Kidney (tissue), 14 donors: ENCODE data around the gene BOK. TPM values are rescaled to one million over a fixed set of nuclear protein-coding genes. Genes with fewer than 3 reads are reported as not detected.

Source experiments
- DNase-seq, 5 donors: peaks; one replicate each; pipeline ENCODE4 v3.0.0-alpha.2; 2013 to 2020
- FAIRE-seq: peaks from 2 replicates; lab custom pipeline; 2012; peaks lifted over from hg19 to GRCh38; lab: Jason Lieb, UNC
- H3K27ac ChIP-seq, 2 donors: one replicate each; pipeline ENCODE4 v1.7.0; 2013; ENCODE audit warnings: low read depth in 2 of 2, low read length in 2 of 2, inconsistent platforms in 1 of 2
- H3K27me3 ChIP-seq: one replicate; pipeline ENCODE4 v1.7.1; 2013; ENCODE audit warnings: low read length, inconsistent platforms; ENCODE audit not compliant: control insufficient read depth, insufficient read depth
- H3K36me3 ChIP-seq, 3 donors: one replicate each; pipeline versions ENCODE4 v1.7.0 to v1.7.1; 2013; ENCODE audit warnings: low read length in 3 of 3, control low read depth in 1 of 3, inconsistent platforms in 1 of 3; ENCODE audit not compliant: insufficient read depth in 3 of 3, control insufficient read depth in 2 of 3
- H3K4me1 ChIP-seq, 3 donors: one replicate each; pipeline versions ENCODE4 v1.7.0 to v1.7.1; 2013; ENCODE audit warnings: low read length in 3 of 3, inconsistent platforms in 1 of 3, low read depth in 1 of 3; ENCODE audit not compliant: control insufficient read depth in 2 of 3, insufficient read depth in 2 of 3
- H3K4me3 ChIP-seq, 3 donors: one replicate each; pipeline versions ENCODE4 v1.7.0 to v1.8.1; 2013; ENCODE audit warnings: low read length in 3 of 3, control low read depth in 1 of 3, inconsistent platforms in 1 of 3
- H3K9ac ChIP-seq, 3 donors: one replicate each; pipeline versions ENCODE4 v1.7.0 to v1.7.1; 2013; ENCODE audit warnings: low read length in 3 of 3, control low read depth in 1 of 3, inconsistent platforms in 1 of 3
- H3K9me3 ChIP-seq, 3 donors: one replicate each; pipeline versions ENCODE4 v1.7.0 to v1.7.1; 2013; ENCODE audit warnings: low read length in 3 of 3, control low read depth in 1 of 3, inconsistent platforms in 1 of 3; ENCODE audit not compliant: control insufficient read depth in 2 of 3, insufficient read depth in 1 of 3
- intact Hi-C: fragments of 100-400 bp; cut with DNase I; formaldehyde crosslinking; loops from one replicate; pipeline ENCODE4 v1.11.1; 2022
- polyA plus RNA-seq: library from polyadenylated mRNA; stranded (reverse); fragments of 350-450 nt; fragmentation: Illumina TruSeq; extraction: RNeasy Lipid Tissue Mini Kit (QIAGEN cat#74804); gene quantifications from one replicate; pipeline ENCODE4 v1.2.3, GENCODE V29; 2014; ENCODE audit warnings: low read depth, low replicate concordance; ENCODE audit not compliant: insufficient read depth
- total RNA-seq: library from RNA; stranded (reverse); fragmentation: NEBNext Ultra II Directional; extraction: Animal tissue kit (Norgen Biotek cat#: 25700); gene quantifications from one replicate; pipeline ENCODE4 v1.2.1, GENCODE V29; 2021
- TF ChIP-seq, protein P1 (sequence below): IDR thresholded peaks from 3 replicates; pipeline ENCODE4 v1.5.1; 2012; ENCODE audit warnings: mild to moderate bottlenecking, moderate library complexity, borderline replicate concordance; ENCODE audit not compliant: insufficient read depth; ENCODE audit errors: extremely low read depth
- donor health status: control.
- donor health status: control.
- donor health status: control.
- donor health status: control.
- donor health status: control.
- donor health status: DM: yes; HTN: yes; CAD: no.
- donor health status: Normal renal cell carcinoma (clear cell type).

Gene BOK
- total and polyA plus RNA-seq, 2 donors from 2014 or later, result 22.9 to 28.8 TPM

DNA sequence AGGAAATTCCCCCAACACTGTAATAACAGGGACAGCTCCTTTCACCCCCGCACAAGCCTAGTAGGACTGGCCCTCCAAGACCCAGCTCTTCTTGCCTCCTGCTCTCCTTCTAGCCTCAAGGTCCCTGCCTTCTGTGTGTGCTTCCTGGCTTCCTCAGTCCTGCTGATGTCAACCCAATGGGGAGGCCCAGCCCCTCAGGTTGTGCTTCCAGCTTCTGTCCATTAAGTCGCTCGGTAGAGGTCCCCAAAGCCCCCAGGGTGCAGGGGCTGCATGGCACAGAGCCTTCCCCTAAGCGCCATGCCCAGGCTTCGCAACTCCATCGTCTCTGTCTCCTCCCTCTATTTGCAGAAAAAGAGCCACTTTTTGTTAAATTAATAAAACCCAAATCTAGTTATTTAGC, 39.0 kb downstream of the BOK start:
- TF ChIP-seq, protein P1, sequence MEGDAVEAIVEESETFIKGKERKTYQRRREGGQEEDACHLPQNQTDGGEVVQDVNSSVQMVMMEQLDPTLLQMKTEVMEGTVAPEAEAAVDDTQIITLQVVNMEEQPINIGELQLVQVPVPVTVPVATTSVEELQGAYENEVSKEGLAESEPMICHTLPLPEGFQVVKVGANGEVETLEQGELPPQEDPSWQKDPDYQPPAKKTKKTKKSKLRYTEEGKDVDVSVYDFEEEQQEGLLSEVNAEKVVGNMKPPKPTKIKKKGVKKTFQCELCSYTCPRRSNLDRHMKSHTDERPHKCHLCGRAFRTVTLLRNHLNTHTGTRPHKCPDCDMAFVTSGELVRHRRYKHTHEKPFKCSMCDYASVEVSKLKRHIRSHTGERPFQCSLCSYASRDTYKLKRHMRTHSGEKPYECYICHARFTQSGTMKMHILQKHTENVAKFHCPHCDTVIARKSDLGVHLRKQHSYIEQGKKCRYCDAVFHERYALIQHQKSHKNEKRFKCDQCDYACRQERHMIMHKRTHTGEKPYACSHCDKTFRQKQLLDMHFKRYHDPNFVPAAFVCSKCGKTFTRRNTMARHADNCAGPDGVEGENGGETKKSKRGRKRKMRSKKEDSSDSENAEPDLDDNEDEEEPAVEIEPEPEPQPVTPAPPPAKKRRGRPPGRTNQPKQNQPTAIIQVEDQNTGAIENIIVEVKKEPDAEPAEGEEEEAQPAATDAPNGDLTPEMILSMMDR, result no peak
- intact Hi-C loops, result no loop called here
- H3K36me3 ChIP-seq, result peaks cover 0 to 27% (median 20%) of the 10 kb centered on the region in 3 donors
- H3K4me1 ChIP-seq, result no peaks in the 10 kb centered on the region
- H3K27me3 ChIP-seq, result no peaks in the 10 kb centered on the region
- DNase-seq, result no peak
- no peak overlapping the region for H3K4me3 ChIP-seq
- H3K9me3 ChIP-seq, result no peaks in the 10 kb centered on the region
- no peak overlapping the region for H3K27ac ChIP-seq
- FAIRE-seq, result no peak
- H3K9ac ChIP-seq, result no peak overlapping the region

DNA sequence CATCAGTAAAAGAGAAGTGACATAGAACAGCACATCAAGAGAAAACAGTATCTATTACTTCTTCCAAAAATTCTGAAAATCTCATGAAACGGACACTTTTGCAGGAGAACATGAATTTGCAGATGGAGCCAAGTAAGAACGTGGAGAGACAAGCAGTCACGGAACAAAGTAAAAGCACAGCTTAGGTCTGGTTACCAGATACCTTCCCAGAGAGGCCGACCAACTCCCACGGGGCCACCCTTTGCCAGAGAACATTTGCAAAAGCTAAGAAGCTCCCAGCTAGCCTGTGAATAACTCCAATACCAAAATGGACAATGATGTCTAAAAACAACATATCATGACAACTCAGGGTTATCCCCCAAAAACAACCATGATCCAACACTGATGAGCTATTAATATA, 39.5 kb downstream of the BOK start:
- intact Hi-C loops, result no loop called here
- H3K4me1 ChIP-seq, result no peaks in the 10 kb centered on the region
- H3K9ac ChIP-seq, result no peak overlapping the region
- DNase-seq (no peak), FAIRE-seq (no peak)
- H3K4me3 ChIP-seq, result no peak overlapping the region
- no peaks in the 10 kb centered on the region for H3K9me3 ChIP-seq
- peaks cover 0 to 27% (median 25%) of the 10 kb centered on the region in 3 donors for H3K36me3 ChIP-seq
- TF ChIP-seq, protein P1, result no peak
- no peak overlapping the region for H3K27ac ChIP-seq
- H3K27me3 ChIP-seq, result no peaks in the 10 kb centered on the region

DNA sequence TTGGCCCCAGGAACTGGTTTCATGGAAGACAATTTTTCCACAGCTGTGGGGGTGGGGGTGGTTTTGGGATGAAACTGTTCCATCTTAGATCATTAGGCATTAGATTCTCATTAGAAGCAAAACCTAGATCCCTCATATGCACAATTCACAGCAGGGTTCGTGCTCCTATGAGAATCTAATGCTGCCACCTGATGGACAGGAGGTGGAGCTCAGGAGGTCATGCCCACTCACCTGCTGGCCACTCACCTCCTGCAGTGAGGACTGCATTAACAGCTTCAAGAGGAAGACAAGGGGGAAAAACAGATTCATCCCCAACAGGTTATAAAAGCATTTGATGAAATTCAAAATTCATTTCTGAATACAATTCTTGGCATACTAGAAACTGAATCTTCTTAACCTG, 39.9 kb downstream of the BOK start:
- H3K27ac ChIP-seq, result no peak overlapping the region

More for the DNA sequence above, 39.9 kb downstream of the BOK start:
- H3K9ac ChIP-seq, result no peak overlapping the region
- H3K4me1 ChIP-seq, result no peaks in the 10 kb centered on the region
- no peaks in the 10 kb centered on the region for H3K27me3 ChIP-seq
- H3K36me3 ChIP-seq, result peaks cover 0 to 24% (median 24%) of the 10 kb centered on the region in 3 donors
- no peak overlapping the region for H3K4me3 ChIP-seq
- TF ChIP-seq, protein P1, result peak; percentile 15
- FAIRE-seq (no peak), DNase-seq (peak in 1 of 5 donors; percentile 47)
- no peaks in the 10 kb centered on the region for H3K9me3 ChIP-seq
- intact Hi-C loops, result no loop called here
